SU-DHL-6 (cell line): ENCODE data around the gene FXYD3.

Experiments
- H2AFZ ChIP-seq: fragments of 200-600 bp; sonication (generic); 2 replicates; pipeline ENCODE4 v1.6.1; 2014; ENCODE audit warnings: low read depth, mild to moderate bottlenecking, moderate library complexity, mixed read lengths, antibody characterized with exemption, low read length; ENCODE audit not compliant: severe bottlenecking
- H3F3A ChIP-seq: fragments of 200-600 bp; shearing (Covaris generic); 2 replicates; pipeline ENCODE4 v1.6.0; 2016; ENCODE audit warnings: antibody characterized with exemption, mild to moderate bottlenecking; ENCODE audit not compliant: insufficient read depth
- H3K27ac ChIP-seq: fragments of 200-600 bp; sonication (generic); 2 replicates; pipeline ENCODE4 v1.5.1; 2016; ENCODE audit warnings: low read depth, mild to moderate bottlenecking, low read length, moderate library complexity, mixed read lengths
- H3K27me3 ChIP-seq: fragments of 200-600 bp; sonication (generic), shearing (Covaris generic); 2 replicates; pipeline ENCODE4 v1.6.0; 2014; ENCODE audit warnings: mild to moderate bottlenecking, low read length
- H3K36me3 ChIP-seq: fragments of 200-600 bp; sonication (generic); 2 replicates; pipeline ENCODE4 v1.6.1; 2014; ENCODE audit warnings: mild to moderate bottlenecking, low read length, mixed read lengths
- H3K4me2 ChIP-seq: fragments of 300-600, 200-600 bp; shearing (Covaris generic), sonication (generic); 2 replicates; pipeline ENCODE4 v1.6.0; 2014; ENCODE audit warnings: low read length, low read depth, mild to moderate bottlenecking; ENCODE audit not compliant: poor library complexity, severe bottlenecking
- H3K4me3 ChIP-seq: fragments of 200-600 bp; sonication (generic); 2 replicates; pipeline ENCODE4 v1.5.1; 2014; ENCODE audit warnings: antibody characterized with exemption, low read length, mild to moderate bottlenecking, mixed read lengths; ENCODE audit not compliant: insufficient read depth, poor library complexity, severe bottlenecking
- H3K79me2 ChIP-seq: fragments of 200-600 bp; sonication (generic); 2 replicates; pipeline ENCODE4 v1.6.1; 2014; ENCODE audit warnings: mild to moderate bottlenecking, low read length, moderate library complexity; ENCODE audit not compliant: insufficient read depth
- H3K9ac ChIP-seq: fragments of 200-600 bp; sonication (generic); 2 replicates; pipeline ENCODE4 v1.7.0; 2014; ENCODE audit warnings: mild to moderate bottlenecking, low read length
- H3K9me2 ChIP-seq: fragments of 200-600 bp; sonication (generic); replicated peaks from 2 replicates; pipeline ENCODE4 v1.6.1; 2014; ENCODE audit warnings: low read length; ENCODE audit not compliant: insufficient read depth
- H3K9me3 ChIP-seq: fragments of 200-600 bp; sonication (generic); 2 replicates; pipeline ENCODE4 v1.6.1; 2014; ENCODE audit warnings: low read length, mixed read lengths; ENCODE audit not compliant: insufficient read depth
- H4K20me1 ChIP-seq: fragments of 200-600 bp; sonication (generic); 2 replicates; pipeline ENCODE4 v1.6.1; 2014; ENCODE audit warnings: low read depth, mild to moderate bottlenecking, antibody characterized with exemption, low read length, moderate library complexity, mixed read lengths
- EZH2phosphoT487 ChIP-seq: fragments of 200-600 bp; sonication (generic), shearing (Covaris generic); conservative IDR thresholded peaks from 2 replicates; pipeline ENCODE4 v1.6.1; 2018; ENCODE audit warnings: mild to moderate bottlenecking, antibody characterized with exemption, low read length, moderate library complexity, mixed read lengths
- TF ChIP-seq, protein P1 (sequence below): fragments of 200-600 bp; sonication (generic); IDR thresholded peaks from one replicate; pipeline ENCODE4 v1.5.1; 2017; ENCODE audit warnings: antibody characterized with exemption, mild to moderate bottlenecking, low read length, moderate library complexity; ENCODE audit not compliant: insufficient read depth, poor library complexity, severe bottlenecking

FXYD3 gene

DNA sequence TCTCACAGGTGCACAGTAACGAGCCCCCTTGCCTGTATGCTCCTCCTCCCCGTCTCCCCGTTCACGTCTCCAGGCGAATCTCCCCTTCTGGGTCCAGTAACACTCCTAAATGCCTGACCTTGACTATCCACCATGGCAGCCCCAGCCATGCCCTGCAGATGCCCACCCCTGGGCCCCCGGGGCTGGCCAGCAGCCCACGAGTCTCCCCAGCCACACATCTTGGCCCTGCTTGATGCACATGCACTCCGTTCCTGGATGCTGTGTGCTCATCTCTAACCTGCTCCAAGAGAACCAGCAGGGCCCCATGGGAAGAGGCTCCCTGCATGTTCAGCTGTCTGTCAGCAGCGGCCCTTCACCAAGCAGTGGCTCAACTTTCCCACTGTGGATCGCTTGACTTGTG lies 42.1 kb upstream of the FXYD3 start:
- no peaks in the 10 kb centered on the region for H3K9me2 ChIP-seq
- no peak overlapping the region for H2AFZ ChIP-seq
- no peaks in the 10 kb centered on the region for H3K79me2 ChIP-seq
- H3F3A ChIP-seq: 0 out of 2 replicates have a peak, but pooled peaks cover 3% of the 10 kb centered on the region
- H3K9me3 ChIP-seq: no peaks in the 10 kb centered on the region; the same call in 1 of the 2 replicates
- H3K4me3 ChIP-seq: no peak overlapping the region
- H3K27ac ChIP-seq: no peak overlapping the region
- no peaks in the 10 kb centered on the region for H3K27me3 ChIP-seq
- TF ChIP-seq EZH2phosphoT487: no peak
- no peak overlapping the region for H3K9ac ChIP-seq
- no peaks in the 10 kb centered on the region for H3K36me3 ChIP-seq
- no peaks in the 10 kb centered on the region for H4K20me1 ChIP-seq
- H3K4me2 ChIP-seq: no peak overlapping the region

DNA sequence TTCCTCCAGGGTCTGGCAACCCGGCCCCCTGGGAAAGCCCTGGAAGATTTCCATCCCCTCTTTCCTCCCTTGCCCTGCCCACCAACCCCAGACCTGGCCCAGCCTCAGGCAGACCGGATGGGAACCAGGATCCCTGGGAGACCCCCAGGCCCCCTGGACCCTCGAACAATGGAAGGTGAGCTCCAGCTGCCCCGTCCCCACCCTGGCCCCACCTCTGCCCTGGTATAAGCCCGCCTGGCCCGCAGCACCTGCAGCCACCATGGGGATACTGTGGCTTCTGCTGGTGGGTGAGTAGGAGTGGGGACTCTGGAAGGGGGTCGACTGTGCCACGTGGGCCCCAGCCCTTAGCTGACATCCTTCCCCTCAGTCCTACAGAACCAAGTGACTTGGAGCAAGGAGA lies 41.7 kb upstream of the FXYD3 start:
- Histone ChIP-seq H3K79me2 (no peaks in the 10 kb centered on the region), H3F3A (0 out of 2 replicates have a peak, but pooled peaks cover 3% of the 10 kb centered on the region)
- TF ChIP-seq, protein P1, sequence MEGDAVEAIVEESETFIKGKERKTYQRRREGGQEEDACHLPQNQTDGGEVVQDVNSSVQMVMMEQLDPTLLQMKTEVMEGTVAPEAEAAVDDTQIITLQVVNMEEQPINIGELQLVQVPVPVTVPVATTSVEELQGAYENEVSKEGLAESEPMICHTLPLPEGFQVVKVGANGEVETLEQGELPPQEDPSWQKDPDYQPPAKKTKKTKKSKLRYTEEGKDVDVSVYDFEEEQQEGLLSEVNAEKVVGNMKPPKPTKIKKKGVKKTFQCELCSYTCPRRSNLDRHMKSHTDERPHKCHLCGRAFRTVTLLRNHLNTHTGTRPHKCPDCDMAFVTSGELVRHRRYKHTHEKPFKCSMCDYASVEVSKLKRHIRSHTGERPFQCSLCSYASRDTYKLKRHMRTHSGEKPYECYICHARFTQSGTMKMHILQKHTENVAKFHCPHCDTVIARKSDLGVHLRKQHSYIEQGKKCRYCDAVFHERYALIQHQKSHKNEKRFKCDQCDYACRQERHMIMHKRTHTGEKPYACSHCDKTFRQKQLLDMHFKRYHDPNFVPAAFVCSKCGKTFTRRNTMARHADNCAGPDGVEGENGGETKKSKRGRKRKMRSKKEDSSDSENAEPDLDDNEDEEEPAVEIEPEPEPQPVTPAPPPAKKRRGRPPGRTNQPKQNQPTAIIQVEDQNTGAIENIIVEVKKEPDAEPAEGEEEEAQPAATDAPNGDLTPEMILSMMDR: no peak
- no peak for TF ChIP-seq EZH2phosphoT487

DNA sequence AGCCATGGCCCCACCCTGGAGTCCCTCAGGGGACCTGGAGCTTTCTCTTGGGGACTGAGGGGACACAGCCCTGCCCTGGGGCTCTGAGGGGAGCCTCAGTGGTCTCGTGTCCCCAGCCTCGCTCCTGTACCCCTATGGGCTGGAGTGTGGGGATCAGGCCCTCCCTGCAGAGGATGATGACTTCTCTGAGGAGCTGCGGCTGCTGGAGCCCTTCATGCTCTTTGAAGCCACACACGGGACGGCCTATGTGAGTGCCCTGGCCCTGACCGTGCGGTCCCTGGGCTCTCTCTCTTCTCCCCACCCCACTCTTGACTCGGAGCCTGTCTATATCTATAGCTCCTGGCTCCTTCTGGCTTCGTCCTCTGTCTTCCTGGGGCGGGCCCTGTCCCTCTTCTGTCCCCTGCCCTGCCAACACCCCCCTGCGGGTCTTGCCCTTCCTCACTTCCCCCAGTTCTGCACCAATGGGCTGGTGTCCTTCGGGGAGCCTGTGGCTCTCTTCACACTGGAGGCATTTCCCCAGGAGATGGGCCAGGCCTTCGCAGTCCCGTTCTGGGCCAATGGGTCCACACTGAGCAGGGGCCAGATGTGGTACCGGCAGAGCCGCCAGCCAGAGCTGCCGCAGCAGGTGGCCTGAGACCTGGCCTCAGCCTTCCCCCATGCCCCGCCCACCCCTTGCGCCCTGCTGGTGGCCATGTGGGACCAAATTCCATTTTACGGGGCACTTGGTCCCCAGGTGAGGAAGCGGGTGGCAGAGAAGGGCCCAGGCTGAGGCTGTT lies 41.0 kb upstream of the FXYD3 start:
- Histone ChIP-seq H2AFZ (no peak overlapping the region), H3K27me3 (no peaks in the 10 kb centered on the region), H3K4me3 (no peak overlapping the region), H3K27ac (no peak overlapping the region), H3K79me2 (no peaks in the 10 kb centered on the region), H4K20me1 (no peaks in the 10 kb centered on the region), H3F3A (0 out of 2 replicates have a peak, but pooled peaks cover 3% of the 10 kb centered on the region), H3K9me3 (no peaks in the 10 kb centered on the region; the same call in 1 of the 2 replicates), H3K9me2 (no peaks in the 10 kb centered on the region), H3K9ac (no peak overlapping the region), H3K36me3 (no peaks in the 10 kb centered on the region), H3K4me2 (no peak overlapping the region)
- TF ChIP-seq, protein P1: no peak

More for the DNA sequence above, 41.7 kb upstream of the FXYD3 start:
- no peaks in the 10 kb centered on the region for H3K27me3 ChIP-seq
- no peaks in the 10 kb centered on the region for H4K20me1 ChIP-seq
- H3K4me2 ChIP-seq: no peak overlapping the region
- no peak overlapping the region for H3K27ac ChIP-seq
- no peaks in the 10 kb centered on the region for H3K9me2 ChIP-seq
- H3K9me3 ChIP-seq: no peaks in the 10 kb centered on the region; the same call in 1 of the 2 replicates
- no peak overlapping the region for H2AFZ ChIP-seq
- no peak overlapping the region for H3K4me3 ChIP-seq
- no peak overlapping the region for H3K9ac ChIP-seq
- no peaks in the 10 kb centered on the region for H3K36me3 ChIP-seq
